ENCODE measurements around the gene WDR59. TPM values are rescaled to one million over a fixed set of nuclear protein-coding genes. Genes with fewer than 3 reads are reported as not detected.
A peak's percentile ranks its signal among the peaks of the same experiment; 100 is the strongest.
"Not testable (repeated sequence)": the region's sequence is repeated elsewhere in the genome, so short reads cannot be mapped to it uniquely, and the experiment has no call there.

WDR59 gene
- total RNA-seq, 1 experiment from 2014 or later, result 95.4 TPM

DNA sequence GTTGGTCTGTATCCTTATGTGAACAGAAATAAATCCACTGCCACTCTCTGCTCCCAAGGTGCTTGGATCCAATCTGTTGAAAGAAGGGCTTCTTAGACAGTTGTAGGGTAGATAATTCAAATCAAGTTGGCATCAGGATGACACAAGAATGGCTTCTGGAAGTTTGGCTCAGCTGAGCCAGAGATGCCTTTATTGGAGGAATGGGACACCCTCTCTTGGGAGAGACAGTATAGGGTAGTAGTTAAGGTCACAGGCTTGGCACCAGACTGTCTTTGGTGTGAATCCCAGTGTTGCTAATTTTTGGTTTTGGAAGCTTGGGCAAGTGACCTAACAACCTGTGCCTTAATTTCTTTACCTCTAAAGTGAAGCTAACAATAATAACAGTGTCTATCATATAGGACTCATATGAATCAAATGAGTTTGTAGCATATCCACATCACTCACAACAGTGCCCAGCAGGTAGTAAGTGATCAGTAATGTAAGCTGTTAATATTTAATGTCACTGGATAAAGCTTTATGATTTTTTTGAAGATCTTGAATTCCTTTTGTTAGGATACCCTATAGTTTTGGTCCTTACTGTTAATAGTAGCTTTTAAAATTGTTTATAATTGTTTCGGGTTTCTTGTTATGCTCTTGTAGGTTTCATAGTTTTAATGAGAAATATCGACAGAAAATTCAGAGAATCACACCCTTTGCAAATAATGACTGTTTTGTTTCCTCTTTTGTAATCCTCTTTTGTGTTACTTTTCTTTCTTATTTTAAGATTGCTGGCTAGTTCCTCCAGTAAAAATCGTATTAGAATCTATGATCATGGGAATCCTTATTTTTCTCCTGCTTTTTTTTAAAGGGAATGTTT lies 33.0 kb upstream of the WDR59 start:
- CTCF ChIA-PET, result interaction anchor here (0.6 to 1.3 kb wide), 5 partner anchors 12 to 386 kb away, joined by 3 to 4 read pairs (median 4); no protein-coding TSS in a partner anchor
- H3K4me1 Mint-ChIP-seq (ENCODE audit: low read depth, unreplicated experiment), result peaks cover 21% of the 10 kb centered on the region
- H3K36me3 Mint-ChIP-seq (ENCODE audit: insufficient read depth, unreplicated experiment), result no peaks in the 10 kb centered on the region

DNA sequence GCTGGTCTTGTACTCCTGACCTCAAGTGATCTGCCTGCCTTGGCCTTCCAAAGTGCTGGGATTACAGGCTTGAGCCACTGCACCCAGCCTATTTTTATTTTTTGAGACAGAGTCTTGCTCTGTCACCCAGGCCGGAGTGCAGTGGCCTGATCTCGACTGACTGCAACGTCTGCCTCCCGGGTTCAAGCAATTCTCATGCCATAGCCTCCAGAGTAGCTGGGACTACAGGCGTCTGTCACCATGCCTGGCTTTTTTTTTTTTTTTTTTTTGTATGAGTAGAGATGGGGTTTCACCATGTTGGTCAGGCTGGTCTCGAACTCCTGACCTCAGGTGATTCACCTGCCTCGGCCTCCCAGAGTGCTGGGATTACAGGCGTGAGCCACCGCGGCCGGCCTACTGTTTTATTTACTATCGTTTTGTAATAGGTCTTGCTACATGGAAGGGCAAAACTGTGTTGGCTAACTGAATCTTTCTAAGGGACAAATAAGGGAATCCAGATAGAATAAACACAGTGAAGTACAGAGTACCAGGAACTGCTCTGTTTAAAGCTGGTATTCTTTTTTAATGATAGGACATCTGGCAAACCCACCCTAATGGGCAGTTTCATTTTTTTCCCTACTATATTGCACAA lies 31.6 kb upstream of the WDR59 start:
- peak; percentile 14 for DNase-seq
- intact Hi-C loops (cut with micrococcal nuclease; ENCODE audit: unreplicated experiment); BruUV-seq (replicated peaks); H3K27ac Mint-ChIP-seq (ENCODE audit: unreplicated experiment); H3K36me3 Mint-ChIP-seq (ENCODE audit: insufficient read depth, unreplicated experiment); H3K27me3 Mint-ChIP-seq (ENCODE audit: unreplicated experiment); H3K9me3 Mint-ChIP-seq (ENCODE audit: low read depth, unreplicated experiment); H3K4me3 Mint-ChIP-seq (ENCODE audit: low read depth, unreplicated experiment): not testable (repeated sequence)
- CTCF ChIA-PET, result interaction anchor here (0.5 to 0.7 kb wide), 2 partner anchors 15 to 589 kb away, joined by 3 to 4 read pairs; no protein-coding TSS in a partner anchor
- peaks cover 34% of the 10 kb centered on the region for H3K4me1 Mint-ChIP-seq (ENCODE audit: low read depth, unreplicated experiment)

More for the DNA sequence above, 33.0 kb upstream of the WDR59 start:
- intact Hi-C loops (cut with micrococcal nuclease; ENCODE audit: unreplicated experiment), result no loop called here
- Mint-ChIP-seq H3K27me3 (ENCODE audit: unreplicated experiment) (no peaks in the 10 kb centered on the region), H3K4me3 (ENCODE audit: low read depth, unreplicated experiment) (peak overlapping the region; percentile 20), H3K9me3 (ENCODE audit: low read depth, unreplicated experiment) (peaks cover 8% of the 10 kb centered on the region), H3K27ac (ENCODE audit: unreplicated experiment) (peak overlapping the region; percentile 34)
- TF ChIP-seq, protein P1, sequence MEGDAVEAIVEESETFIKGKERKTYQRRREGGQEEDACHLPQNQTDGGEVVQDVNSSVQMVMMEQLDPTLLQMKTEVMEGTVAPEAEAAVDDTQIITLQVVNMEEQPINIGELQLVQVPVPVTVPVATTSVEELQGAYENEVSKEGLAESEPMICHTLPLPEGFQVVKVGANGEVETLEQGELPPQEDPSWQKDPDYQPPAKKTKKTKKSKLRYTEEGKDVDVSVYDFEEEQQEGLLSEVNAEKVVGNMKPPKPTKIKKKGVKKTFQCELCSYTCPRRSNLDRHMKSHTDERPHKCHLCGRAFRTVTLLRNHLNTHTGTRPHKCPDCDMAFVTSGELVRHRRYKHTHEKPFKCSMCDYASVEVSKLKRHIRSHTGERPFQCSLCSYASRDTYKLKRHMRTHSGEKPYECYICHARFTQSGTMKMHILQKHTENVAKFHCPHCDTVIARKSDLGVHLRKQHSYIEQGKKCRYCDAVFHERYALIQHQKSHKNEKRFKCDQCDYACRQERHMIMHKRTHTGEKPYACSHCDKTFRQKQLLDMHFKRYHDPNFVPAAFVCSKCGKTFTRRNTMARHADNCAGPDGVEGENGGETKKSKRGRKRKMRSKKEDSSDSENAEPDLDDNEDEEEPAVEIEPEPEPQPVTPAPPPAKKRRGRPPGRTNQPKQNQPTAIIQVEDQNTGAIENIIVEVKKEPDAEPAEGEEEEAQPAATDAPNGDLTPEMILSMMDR (IDR thresholded peaks at IDR 0.05; ENCODE audit: unreplicated experiment), result no peak
- no peak for DNase-seq
- no TSS peak for BruUV-seq (replicated peaks)

DNA sequence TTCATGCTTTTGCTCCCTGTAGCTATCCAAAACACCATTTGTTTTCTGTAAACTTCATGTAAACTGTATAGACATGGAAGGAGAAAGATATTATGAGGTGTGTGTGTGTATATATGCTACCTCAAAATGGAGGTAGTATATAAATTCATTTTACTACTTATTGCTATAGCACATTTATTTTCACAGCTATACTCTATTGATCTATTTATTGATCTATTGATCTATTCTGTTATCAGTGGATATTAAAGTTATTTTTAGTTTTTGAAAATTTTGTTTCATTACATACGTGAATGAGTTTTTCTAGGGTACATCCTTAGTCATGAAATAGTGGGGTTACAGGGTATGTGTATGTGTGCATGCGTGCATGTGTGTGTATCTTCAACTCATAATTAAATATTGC lies 29.4 kb upstream of the WDR59 start:
- Mint-ChIP-seq H3K27me3 (ENCODE audit: unreplicated experiment) (no peaks in the 10 kb centered on the region), H3K36me3 (ENCODE audit: insufficient read depth, unreplicated experiment) (no peaks in the 10 kb centered on the region), H3K4me3 (ENCODE audit: low read depth, unreplicated experiment) (no peak overlapping the region), H3K27ac (ENCODE audit: unreplicated experiment) (no peak overlapping the region), H3K9me3 (ENCODE audit: low read depth, unreplicated experiment) (no peaks in the 10 kb centered on the region), H3K4me1 (ENCODE audit: low read depth, unreplicated experiment) (peaks cover 40% of the 10 kb centered on the region)
- intact Hi-C loops (cut with micrococcal nuclease; ENCODE audit: unreplicated experiment), result loop anchor here (5.0 kb wide), 1 partner anchor 83 kb away; no protein-coding TSS in a partner anchor
- TF ChIP-seq, protein P1 (IDR thresholded peaks at IDR 0.05; ENCODE audit: unreplicated experiment), result no peak
- CTCF ChIA-PET, result interaction anchor here (0.6 to 3.2 kb wide), 3 partner anchors 16 to 97 kb away, joined by 6 to 16 read pairs (median 8); partner anchors contain the start of gene WDR59
- no peak for DNase-seq
- BruUV-seq (replicated peaks), result no TSS peak

DNA sequence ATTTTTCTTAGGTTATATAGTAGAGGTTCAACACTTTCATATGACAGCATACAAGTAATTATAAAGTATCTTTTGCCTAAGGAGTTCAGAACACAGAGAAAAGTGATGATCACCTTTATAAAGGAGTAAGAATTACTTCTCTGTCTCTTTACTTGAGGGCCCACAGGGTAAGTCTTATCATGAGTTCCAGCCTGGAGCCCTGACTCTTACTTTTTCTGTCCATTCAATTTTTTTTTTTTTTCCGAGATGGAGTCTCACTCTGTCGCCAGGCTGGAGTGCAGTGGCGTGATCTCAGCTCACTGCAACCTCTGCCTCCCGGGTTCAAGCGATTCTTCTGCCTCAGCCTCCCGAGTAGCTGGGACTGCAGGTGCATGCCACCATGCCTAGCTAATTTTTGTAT lies 28.2 kb upstream of the WDR59 start:
- not testable (repeated sequence) for H3K36me3 Mint-ChIP-seq (ENCODE audit: insufficient read depth, unreplicated experiment); H3K9me3 Mint-ChIP-seq (ENCODE audit: low read depth, unreplicated experiment); DNase-seq; H3K27me3 Mint-ChIP-seq (ENCODE audit: unreplicated experiment); BruUV-seq (replicated peaks)
- peak overlapping the region; percentile 7 for H3K4me3 Mint-ChIP-seq (ENCODE audit: low read depth, unreplicated experiment)
- intact Hi-C loops (cut with micrococcal nuclease; ENCODE audit: unreplicated experiment), result loop anchor here (5.0 kb wide), 1 partner anchor 84 kb away; no protein-coding TSS in a partner anchor
- CTCF ChIA-PET, result interaction anchor here (0.8 to 3.2 kb wide), 3 partner anchors 17 to 98 kb away, joined by 3 to 16 read pairs (median 8); no protein-coding TSS in a partner anchor
- H3K27ac Mint-ChIP-seq (ENCODE audit: unreplicated experiment), result peak overlapping the region; percentile 43
- peaks cover 34% of the 10 kb centered on the region for H3K4me1 Mint-ChIP-seq (ENCODE audit: low read depth, unreplicated experiment)

DNA sequence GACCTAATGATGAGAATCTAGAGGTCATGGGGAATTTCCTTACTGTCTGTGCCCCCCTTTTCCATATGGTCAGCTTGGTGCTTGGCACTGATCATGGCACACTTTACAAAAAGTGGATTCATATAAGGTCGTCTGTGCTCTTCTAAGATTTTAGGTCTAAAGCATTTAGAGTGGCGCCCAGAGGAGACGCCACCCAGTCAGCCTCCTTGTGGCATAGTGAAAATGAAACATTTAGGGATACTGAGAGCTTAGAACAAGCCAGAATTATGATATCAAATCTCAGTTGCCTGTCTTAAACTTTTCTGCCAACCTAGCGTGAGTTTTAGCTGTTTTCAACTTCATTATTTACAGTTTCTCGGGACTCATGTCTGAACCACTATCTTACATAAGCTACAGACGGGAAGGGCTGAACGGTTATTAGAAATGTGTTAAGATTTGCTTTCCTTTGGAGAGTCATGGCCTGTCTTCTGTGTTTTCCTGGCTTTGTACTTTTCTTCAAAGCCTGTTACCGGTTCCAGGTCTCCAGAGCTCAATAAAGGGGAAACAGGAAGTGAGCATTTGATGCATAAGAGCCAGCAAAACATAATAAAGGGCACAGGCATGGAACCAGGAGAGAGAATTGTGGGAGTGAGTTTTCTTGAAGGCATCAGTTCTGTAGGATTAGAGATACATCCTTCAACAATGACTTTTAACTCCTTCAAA lies 27.6 kb upstream of the WDR59 start:
- intact Hi-C loops (cut with micrococcal nuclease; ENCODE audit: unreplicated experiment), result loop anchor here (5.0 kb wide), 1 partner anchor 85 kb away; no protein-coding TSS in a partner anchor
- no peaks in the 10 kb centered on the region for H3K36me3 Mint-ChIP-seq (ENCODE audit: insufficient read depth, unreplicated experiment)
- H3K4me1 Mint-ChIP-seq (ENCODE audit: low read depth, unreplicated experiment), result peaks cover 28% of the 10 kb centered on the region
- no peak for DNase-seq
- TF ChIP-seq, protein P1 (IDR thresholded peaks at IDR 0.05; ENCODE audit: unreplicated experiment), result no peak
- CTCF ChIA-PET, result interaction anchor here (0.8 to 3.2 kb wide), 4 partner anchors 14 to 99 kb away, joined by 3 to 16 read pairs (median 8); partner anchors contain the start of gene ZNRF1
- H3K27ac Mint-ChIP-seq (ENCODE audit: unreplicated experiment), result peak overlapping the region; percentile 43
- peak overlapping the region; percentile 34 for H3K4me3 Mint-ChIP-seq (ENCODE audit: low read depth, unreplicated experiment)
- no peaks in the 10 kb centered on the region for H3K9me3 Mint-ChIP-seq (ENCODE audit: low read depth, unreplicated experiment)
- no peaks in the 10 kb centered on the region for H3K27me3 Mint-ChIP-seq (ENCODE audit: unreplicated experiment)
- BruUV-seq (replicated peaks), result no TSS peak

Measured in Calu3 (cell line).